Right lobe of liver (tissue), 6 donors: ENCODE results near the gene IFIT3. TPM values are rescaled to one million over a fixed set of nuclear protein-coding genes. Genes with fewer than 3 reads are reported as not detected.

Experiments
- ATAC-seq, 4 donors: fragments of 200-7000 bp; cut with Tn5 transposase; one replicate each; pipeline ENCODE4 v1.9.1; 2020; ENCODE audit warnings: mild to moderate bottlenecking in 4 of 4, moderate library complexity in 4 of 4
- DNase-seq, 3 donors: peaks; one replicate each; pipeline ENCODE4 v3.0.0-alpha.2; 2020
- H3K27ac ChIP-seq, 3 donors: fragments of 200-600 bp; one replicate each; pipeline ENCODE4 v1.8.0; 2022
- H3K27me3 ChIP-seq, 2 donors: fragments of 200-600 bp; one replicate each; pipeline ENCODE4 v1.8.0; 2022
- H3K36me3 ChIP-seq, 4 donors: fragments of 200-600 bp; sonication (generic) in 1 of 4; one replicate each; pipeline versions ENCODE4 v1.5.1 to v1.8.0; 2017 to 2022; ENCODE audit warnings: control low read depth in 1 of 4
- H3K4me1 ChIP-seq, 4 donors: fragments of 200-600 bp; sonication (generic) in 1 of 4; one replicate each; pipeline versions ENCODE4 v1.5.1 to v1.8.0; 2017 to 2022; ENCODE audit warnings: control low read depth in 1 of 4
- H3K4me3 ChIP-seq, 3 donors: fragments of 200-600 bp; one replicate each; pipeline ENCODE4 v1.8.0; 2022
- H3K9me3 ChIP-seq, 4 donors: fragments of 200-600 bp; sonication (generic) in 1 of 4; one replicate each; pipeline versions ENCODE4 v1.5.1 to v1.8.0; 2017 to 2022; ENCODE audit warnings: control low read depth in 1 of 4
- CTCF ChIP-seq, 4 donors: fragments of 200-600 bp in 3 of 4; fragments of 450-650 bp in 1 of 4; IDR thresholded peaks; one replicate each; pipeline versions ENCODE4 v1.5.1 to v1.8.0; 2016 to 2022; ENCODE audit warnings: antibody characterized with exemption in 4 of 4, mild to moderate bottlenecking in 2 of 4
- POLR2A ChIP-seq: fragments of 450-650 bp; IDR thresholded peaks from one replicate; pipeline ENCODE4 v1.6.1; 2017; ENCODE audit warnings: antibody characterized with exemption, mild to moderate bottlenecking
- WGBS: methylation state at CpG from one replicate; pipeline ENCODE4 v1.1.6; 2018; ENCODE audit warnings: low coverage, low lambda C conversion rate; ENCODE audit not compliant: insufficient coverage; ENCODE audit errors: missing lambda C conversion rate; 5-methylcytosine and 5-hydroxymethylcytosine counted together
- intact Hi-C, 2 donors: fragments of 100-400 bp; cut with DNase I; formaldehyde crosslinking; loops; one replicate each; pipeline versions ENCODE4 v1.11.2 to v1.14.1; 2022
- total RNA-seq, 6 experiments: library from RNA; depleted of rRNA in 2 of 6; stranded (reverse); fragments of >200 nt in 2 of 6; fragmentation: NEBNext Ultra II Directional in 3 of 6; extraction: Animal tissue kit (Norgen Biotek cat#: 25700) in 3 of 6; gene quantifications; one replicate each; pipeline versions ENCODE4 v1.1.0 to v1.2.4, GENCODE V29; 2016 to 2023
- donor health status: DM: no; HTN: yes; CAD: no.
- donor health status: DM: no; HTN: no; CAD: no.
- donor health status: DM: no; HTN: no; CAD: no.
- donor health status: DM: no; HTN: yes; CAD: no.
- donor health status: DM: no; HTN: yes; CAD: no.

Gene IFIT3
- total RNA-seq, 6 experiments from 2014 or later = 7.5 to 17.9 (median 11.5) TPM

- TF ChIP-seq POLR2A = peak; percentile 13
- TF ChIP-seq CTCF (IDR thresholded peaks at IDR 0.05) = no peak
- Histone ChIP-seq H3K36me3 (no peaks in the 10 kb centered on the region), H3K27ac (peak overlapping the region; percentile 93 to 99 (median 96)), H3K4me3 (peak overlapping the region in 1 of 3 donors; percentile 8), H3K9me3 (no peaks in the 10 kb centered on the region), H3K27me3 (no peaks in the 10 kb centered on the region), H3K4me1 (peaks cover 0 to 55% (median 28%) of the 10 kb centered on the region in 4 donors)
- DNase-seq = peak; percentile 56 to 87 (median 80)
- peak; percentile 75 to 90 (median 82) for ATAC-seq
- WGBS = 9% methylated on average over 12 of the region's 12 CpGs
- intact Hi-C loops = no loop called here
Measured at GRCh38 chr10:89351780-89352597, 24.2 kb downstream of the IFIT3 start.

DNA sequence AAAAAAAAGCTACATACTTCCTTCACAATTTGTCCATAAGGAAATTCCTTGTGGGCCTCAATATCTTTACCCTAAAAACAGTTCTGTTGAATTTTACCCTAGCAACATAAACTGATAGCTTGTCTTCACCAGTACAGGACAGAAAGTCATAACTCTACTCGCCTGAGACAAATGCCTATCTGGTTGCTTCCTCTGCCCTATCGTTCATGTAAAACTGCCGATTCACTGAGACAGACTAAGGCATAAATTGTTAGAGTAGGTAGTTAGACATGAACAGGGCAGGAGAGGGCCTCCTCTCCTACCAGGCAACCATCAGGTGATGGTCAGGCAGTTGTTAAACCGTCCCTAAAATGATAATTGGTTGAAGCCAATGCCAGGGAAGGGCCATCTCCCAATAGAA lies 25.0 kb downstream of the IFIT3 start:
- Histone ChIP-seq H3K4me1 (peaks cover 0 to 47% (median 24%) of the 10 kb centered on the region in 4 donors), H3K27me3 (no peaks in the 10 kb centered on the region), H3K27ac (peak overlapping the region; percentile 93 to 99 (median 96)), H3K36me3 (no peaks in the 10 kb centered on the region), H3K9me3 (no peaks in the 10 kb centered on the region), H3K4me3 (no peak overlapping the region)
- no peak for DNase-seq
- no peak for TF ChIP-seq CTCF (IDR thresholded peaks at IDR 0.05)
- TF ChIP-seq POLR2A = no peak
- no peak for ATAC-seq
- WGBS = 85% methylated on average over 4 of the region's 4 CpGs
- intact Hi-C loops = no loop called here

- peaks cover 0 to 22% (median 12%) of the 10 kb centered on the region in 4 donors for H3K4me1 ChIP-seq
- H3K27ac ChIP-seq = no peak overlapping the region
- no peak overlapping the region for H3K4me3 ChIP-seq
- TF ChIP-seq CTCF (IDR thresholded peaks at IDR 0.05) (no peak), POLR2A (no peak)
- DNase-seq (no peak), ATAC-seq (no peak)
- intact Hi-C loops = no loop called here
- H3K27me3 ChIP-seq = no peaks in the 10 kb centered on the region
- H3K36me3 ChIP-seq = no peaks in the 10 kb centered on the region
- 86% methylated on average over 1 of the region's 2 CpGs for WGBS
- no peaks in the 10 kb centered on the region for H3K9me3 ChIP-seq
Measured at GRCh38 chr10:89355394-89355931, 27.7 kb downstream of the IFIT3 start.

DNA sequence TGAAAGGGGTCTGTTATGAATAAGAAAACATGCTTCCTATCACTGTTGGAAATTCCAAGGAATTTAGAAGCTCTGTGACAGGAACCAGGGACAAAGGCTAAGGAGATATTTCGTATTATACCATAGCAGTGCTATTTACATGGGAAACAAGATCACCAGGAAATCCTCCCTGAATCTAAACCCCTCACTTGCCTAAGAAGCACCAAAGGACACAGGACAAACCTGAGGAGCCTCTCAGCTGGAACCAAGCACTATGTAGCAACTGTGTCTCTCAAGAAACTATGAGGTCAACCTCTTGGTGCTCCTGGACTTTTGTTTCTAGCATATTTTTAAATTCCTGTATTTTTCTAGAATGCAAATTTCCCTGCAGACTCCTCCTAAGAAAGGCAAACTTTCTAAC lies 29.3 kb downstream of the IFIT3 start:
- DNase-seq = no peak
- ATAC-seq = peak in 2 of 4 donors; percentile 11 to 50
- no peak for TF ChIP-seq CTCF (IDR thresholded peaks at IDR 0.05)
- no peak for TF ChIP-seq POLR2A
- Histone ChIP-seq H3K27me3 (no peaks in the 10 kb centered on the region), H3K4me3 (no peak overlapping the region), H3K4me1 (peaks cover 0 to 8% (median 4%) of the 10 kb centered on the region in 4 donors), H3K36me3 (no peaks in the 10 kb centered on the region), H3K27ac (no peak overlapping the region), H3K9me3 (no peaks in the 10 kb centered on the region)
- 22% methylated on average over 1 of the region's 1 CpG for WGBS
- intact Hi-C loops = no loop called here
